ENCODE results near the gene UBE2E1. TPM values are rescaled to one million over a fixed set of nuclear protein-coding genes. Genes with fewer than 3 reads are reported as not detected.

UBE2E1 gene
- total and polyA plus RNA-seq, 2 experiments from 2014 or later = 39.9 to 120 TPM

GRCh38 chr3:23843869-23844268 is 38.1 kb downstream of the UBE2E1 start:
- H3K4me3 Mint-ChIP-seq = no peak overlapping the region
- Histone ChIP-seq H3K36me3 (ENCODE audit: insufficient read depth) (no peaks in the 10 kb centered on the region), H3K27ac (ENCODE audit: low read depth) (no peak overlapping the region), H3K4me3 (no peak overlapping the region), H3K4me2 (no peak overlapping the region), H3K9me2 (ENCODE audit: insufficient read depth) (no peaks in the 10 kb centered on the region), H2AFZ (no peak overlapping the region), H3K4me1 (ENCODE audit: insufficient read depth) (peaks cover 23% of the 10 kb centered on the region; the same call in 1 of the 2 replicates), H3K27me3 (ENCODE audit: insufficient read depth) (no peaks in the 10 kb centered on the region), H3K79me2 (replicated peaks; ENCODE audit: insufficient read depth) (peaks cover 99% of the 10 kb centered on the region), H4K20me1 (replicated peaks; ENCODE audit: insufficient read depth) (peaks cover 47% of the 10 kb centered on the region), H3F3A (replicated peaks; ENCODE audit: low read depth) (no peaks in the 10 kb centered on the region)
- peaks cover 7% of the 10 kb centered on the region; the same call in 2 of the 3 replicates for H3K36me3 Mint-ChIP-seq (ENCODE audit: low read depth)
- no peak overlapping the region for H3K27ac Mint-ChIP-seq
- ATAC-seq (peak; percentile 42; the same call in 2 of the 3 replicates), DNase-seq (ENCODE audit: low spot score) (no peak)
- H3K9me3 Mint-ChIP-seq = no peaks in the 10 kb centered on the region
- no peaks in the 10 kb centered on the region for H3K27me3 Mint-ChIP-seq (ENCODE audit: insufficient read depth, low read depth, poor library complexity)
- H3K4me1 Mint-ChIP-seq = peaks cover 32% of the 10 kb centered on the region
- TF ChIP-seq ZNF331 (CRISPR knock-in tag; IDR thresholded peaks at IDR 0.05; ENCODE audit: low read depth) (no peak), CTCF (conservative IDR thresholded peaks at IDR 0.05; ENCODE audit: low read depth in 2 of 2) (no peak), REST (IDR thresholded peaks at IDR 0.05; ENCODE audit: unreplicated experiment) (no peak), STAT1 (IDR thresholded peaks at IDR 0.05; ENCODE audit: unreplicated experiment) (no peak), EZH2phosphoT487 (IDR thresholded peaks at IDR 0.05; ENCODE audit: unreplicated experiment) (no peak), NANOG (IDR thresholded peaks at IDR 0.05; ENCODE audit: borderline replicate concordance) (no peak), POLR2AphosphoS5 (IDR thresholded peaks at IDR 0.05; ENCODE audit: low read depth) (no peak)

GRCh38 chr3:23845326-23846216 is 39.8 kb downstream of the UBE2E1 start:
- no peak overlapping the region for H3K27ac ChIP-seq (ENCODE audit: low read depth)
- H3K9me2 ChIP-seq (ENCODE audit: insufficient read depth) = no peaks in the 10 kb centered on the region; the same call in 1 of the 2 replicates
- H4K20me1 ChIP-seq (replicated peaks; ENCODE audit: insufficient read depth) = peaks cover 53% of the 10 kb centered on the region
- no peaks in the 10 kb centered on the region for H3K27me3 ChIP-seq (ENCODE audit: insufficient read depth)
- H3F3A ChIP-seq (replicated peaks; ENCODE audit: low read depth) = no peaks in the 10 kb centered on the region
- peaks cover 10% of the 10 kb centered on the region; the same call in 2 of the 3 replicates for H3K36me3 Mint-ChIP-seq (ENCODE audit: low read depth)
- H3K9me3 Mint-ChIP-seq = no peaks in the 10 kb centered on the region
- H3K4me3 ChIP-seq = no peak overlapping the region
- H3K27ac Mint-ChIP-seq = peak overlapping the region; percentile 22; the same call in 1 of the 2 replicates
- H3K36me3 ChIP-seq (ENCODE audit: insufficient read depth) = no peaks in the 10 kb centered on the region
- peaks cover 99% of the 10 kb centered on the region for H3K79me2 ChIP-seq (replicated peaks; ENCODE audit: insufficient read depth)
- H3K4me1 Mint-ChIP-seq = peaks cover 20% of the 10 kb centered on the region
- H3K27me3 Mint-ChIP-seq (ENCODE audit: insufficient read depth, low read depth, poor library complexity) = peaks cover under 1% of the 10 kb centered on the region
- H3K4me1 ChIP-seq (ENCODE audit: insufficient read depth) = peaks cover 15% of the 10 kb centered on the region; the same call in 1 of the 2 replicates
- H2AFZ ChIP-seq = no peak overlapping the region
- H3K4me3 Mint-ChIP-seq = no peak overlapping the region
- H3K4me2 ChIP-seq = no peak overlapping the region
- ATAC-seq = no peak
- DNase-seq (ENCODE audit: low spot score) = no peak
- no peak for TF ChIP-seq ZNF462 (CRISPR knock-in tag; IDR thresholded peaks at IDR 0.05)

Measured in GM23338 (cell line).